ENCODE measurements around the gene LIX1L. TPM values are rescaled to one million over a fixed set of nuclear protein-coding genes. Genes with fewer than 3 reads are reported as not detected.
A peak's percentile ranks its signal among the peaks of the same experiment; 100 is the strongest.

Gene LIX1L
- total RNA-seq, 1 experiment from 2014 or later, result 29.7 TPM

- DNase-seq (ENCODE audit: low read depth), result no peak
Measured at GRCh38 chr1:145893306-145894055, 64.3 kb downstream of the LIX1L start.

- DNase-seq (ENCODE audit: low read depth), result peak; percentile 65
Measured at GRCh38 chr1:145892486-145893087, 65.2 kb downstream of the LIX1L start.

- DNase-seq (ENCODE audit: low read depth), result peak; percentile 99
Measured at GRCh38 chr1:145891587-145892485, 66.0 kb downstream of the LIX1L start.

DNA sequence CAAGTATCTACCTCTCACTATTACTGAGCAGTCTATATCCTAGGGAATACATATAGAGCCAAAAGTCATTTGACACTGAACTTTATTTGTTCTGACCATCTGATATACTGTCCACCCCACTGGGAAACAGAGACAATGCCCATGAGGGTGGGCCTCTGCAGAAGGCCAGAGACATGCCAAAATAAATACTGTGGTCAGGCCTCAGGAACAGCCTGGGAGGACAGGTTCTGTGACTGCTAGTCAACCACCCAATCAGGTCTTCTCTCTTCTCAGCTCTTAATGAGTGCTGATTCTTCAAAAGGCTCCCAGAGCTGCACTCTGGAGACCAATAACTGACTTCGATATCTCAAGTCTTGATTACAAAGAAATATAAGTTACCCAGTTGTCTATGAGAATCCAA lies 66.7 kb downstream of the LIX1L start:
- DNase-seq (ENCODE audit: low read depth), result peak; percentile 57

GRCh38 chr1:145889722-145890121 lies 68.1 kb downstream of the LIX1L start:
- no peak for DNase-seq (ENCODE audit: low read depth)

GRCh38 chr1:145887631-145888030 lies 70.2 kb downstream of the LIX1L start:
- no peak for DNase-seq (ENCODE audit: low read depth)

- DNase-seq (ENCODE audit: low read depth), result no peak
Measured at GRCh38 chr1:145886816-145887215, 71.0 kb downstream of the LIX1L start.

DNA sequence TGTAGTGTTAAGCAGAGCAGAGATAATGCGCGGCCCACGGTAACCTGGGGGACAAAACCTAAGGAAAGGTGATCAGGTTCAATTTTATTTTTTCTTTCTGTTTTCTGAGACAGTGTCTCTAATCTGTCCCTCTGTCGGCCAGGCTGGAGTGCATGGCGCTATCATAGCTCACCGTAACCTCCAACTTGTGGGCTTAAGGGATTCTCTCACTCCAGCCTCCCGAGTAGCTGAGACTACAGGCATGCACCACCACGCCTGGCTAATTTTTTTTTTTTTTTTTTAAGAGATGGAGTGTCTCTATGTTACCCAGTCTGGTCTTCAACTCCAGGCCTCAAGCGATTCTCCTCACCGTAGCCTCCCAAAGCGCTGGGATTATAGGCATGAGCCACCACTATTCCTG lies 71.4 kb downstream of the LIX1L start:
- no peak for DNase-seq (ENCODE audit: low read depth)

DNA sequence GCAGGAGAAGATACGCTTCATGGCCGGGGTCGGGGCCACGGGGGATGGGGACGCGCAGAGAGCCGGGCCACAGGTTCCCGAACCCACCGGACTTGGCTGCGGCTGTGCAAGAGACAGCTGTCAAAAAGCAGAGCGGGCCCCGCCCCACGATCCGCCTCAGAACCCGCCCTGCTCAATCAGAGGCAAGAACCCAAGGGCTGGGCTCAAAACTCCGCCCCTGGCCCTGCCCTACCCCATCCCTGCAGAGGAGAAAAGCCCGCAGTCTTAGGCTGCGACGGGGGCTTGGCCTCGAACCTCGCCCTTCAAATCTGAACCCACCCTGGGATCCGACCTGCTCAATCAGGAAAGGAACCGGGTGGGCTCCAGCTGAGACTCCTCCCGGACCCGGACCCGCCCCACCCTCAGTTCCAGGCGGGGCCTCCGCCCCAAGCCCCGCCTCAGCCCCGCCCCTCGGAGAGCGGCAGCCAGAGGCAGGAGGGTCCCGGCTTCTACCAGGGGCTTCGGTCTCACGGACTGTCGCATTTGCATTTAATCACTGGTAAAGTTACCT lies 72.0 kb downstream of the LIX1L start, which contains the start of gene ANKRD35:
ANKRD35 (minus strand) TSS at position 129 of the 550 bp plus-strand sequence; CDS start at position 21, 108 bp downstream.
- peak; percentile 70 for DNase-seq (ENCODE audit: low read depth)

GRCh38 chr1:145884675-145885074 lies 73.1 kb downstream of the LIX1L start:
- no peak for DNase-seq (ENCODE audit: low read depth)

Other genes with a start within 250 kb of the LIX1L start
- not detected in 2 replicates for gene CD160, start 238.5 kb downstream of the LIX1L start, total RNA-seq (2014; rRNA removed; shearing (Covaris generic))
- gene RNF115, start 133.9 kb downstream of the LIX1L start, total RNA-seq (2014; rRNA removed; shearing (Covaris generic)), result 9.6 and 10.2 TPM in 2 replicates
- 33.9 and 37.2 TPM in 2 replicates for gene POLR3C, start 133.8 kb downstream of the LIX1L start, total RNA-seq (2014; rRNA removed; shearing (Covaris generic))
- gene NUDT17, start 112.4 kb downstream of the LIX1L start, total RNA-seq (2014; rRNA removed; shearing (Covaris generic)), result 4.3 and 5.7 TPM in 2 replicates
- 13.3 and 16.3 TPM in 2 replicates for gene PIAS3, start 98.9 kb downstream of the LIX1L start, total RNA-seq (2014; rRNA removed; shearing (Covaris generic))
- 0.12 TPM in 1 of 2 replicates, not detected in the other for gene ANKRD35, start 72.2 kb downstream of the LIX1L start, total RNA-seq (2014; rRNA removed; shearing (Covaris generic))
- 0.78 and 1.6 TPM in 2 replicates for gene ITGA10, start 48.0 kb downstream of the LIX1L start, total RNA-seq (2014; rRNA removed; shearing (Covaris generic))
- gene PEX11B, start 39.3 kb downstream of the LIX1L start, total RNA-seq (2014; rRNA removed; shearing (Covaris generic)), result 20.1 and 22.8 TPM in 2 replicates
- gene RBM8A, start 30.5 kb downstream of the LIX1L start, total RNA-seq (2014; rRNA removed; shearing (Covaris generic)), result 173 and 182 TPM in 2 replicates
- gene ANKRD34A, start 6.6 kb upstream of the LIX1L start, total RNA-seq (2014; rRNA removed; shearing (Covaris generic)), result 1.3 and 2.0 TPM in 2 replicates
- 16.5 and 17.1 TPM in 2 replicates for gene POLR3GL, start 6.7 kb upstream of the LIX1L start, total RNA-seq (2014; rRNA removed; shearing (Covaris generic))
- 18.0 and 21.3 TPM in 2 replicates for gene TXNIP, start 38.6 kb upstream of the LIX1L start, total RNA-seq (2014; rRNA removed; shearing (Covaris generic))
- 0.12 TPM in 1 of 2 replicates, not detected in the other for gene HJV, start 63.7 kb upstream of the LIX1L start, total RNA-seq (2014; rRNA removed; shearing (Covaris generic))
- 0.49 and 0.84 TPM in 2 replicates for gene NBPF10, start 186.8 kb upstream of the LIX1L start, total RNA-seq (2014; rRNA removed; shearing (Covaris generic))

Measured in RPMI7951 (cell line).